Liver (tissue), 9 donors: ENCODE data around the gene CPNE4. TPM values are rescaled to one million over a fixed set of nuclear protein-coding genes. Genes with fewer than 3 reads are reported as not detected.

Experiments used
- DNase-seq: peaks from one replicate; pipeline ENCODE4 v3.0.0-alpha.2; 2017; ENCODE audit warnings: low spot score
- H3K27ac ChIP-seq, 2 donors: one replicate each; pipeline ENCODE4 v1.7.0; 2013; ENCODE audit warnings: inconsistent platforms in 2 of 2, low read length in 2 of 2, control low read depth in 1 of 2, low read depth in 1 of 2, mild to moderate bottlenecking in 1 of 2
- H3K27me3 ChIP-seq, 4 donors: one replicate each; pipeline versions ENCODE4 v1.6.1 to v1.7.0; 2013; ENCODE audit warnings: low read length in 3 of 4, inconsistent platforms in 1 of 4, mild to moderate bottlenecking in 1 of 4, moderate library complexity in 1 of 4; ENCODE audit not compliant: control insufficient read depth in 4 of 4, insufficient read depth in 4 of 4
- H3K36me3 ChIP-seq, 4 donors: one replicate each; pipeline versions ENCODE4 v1.6.1 to v1.7.0; 2013; ENCODE audit warnings: low read length in 3 of 4, mild to moderate bottlenecking in 3 of 4, low read depth in 1 of 4, moderate library complexity in 1 of 4; ENCODE audit not compliant: control insufficient read depth in 4 of 4, insufficient read depth in 3 of 4
- H3K4me1 ChIP-seq, 4 donors: one replicate each; pipeline versions ENCODE4 v1.6.1 to v1.7.0; 2013; ENCODE audit warnings: low read length in 3 of 4, mild to moderate bottlenecking in 3 of 4, moderate library complexity in 1 of 4; ENCODE audit not compliant: control insufficient read depth in 4 of 4, insufficient read depth in 4 of 4
- H3K4me3 ChIP-seq, 3 donors: one replicate each; pipeline versions ENCODE4 v1.6.1 to v1.7.0; 2013; ENCODE audit warnings: low read length in 3 of 3, control low read depth in 1 of 3, low read depth in 1 of 3, mild to moderate bottlenecking in 1 of 3
- H3K9ac ChIP-seq, 2 donors: one replicate each; pipeline ENCODE4 v1.7.0; 2013; ENCODE audit warnings: low read length in 2 of 2, mild to moderate bottlenecking in 2 of 2, moderate library complexity in 2 of 2, control low read depth in 1 of 2, low read depth in 1 of 2
- H3K9me3 ChIP-seq, 4 donors: one replicate each; pipeline versions ENCODE4 v1.6.1 to v1.7.0; 2013; ENCODE audit warnings: low read length in 3 of 4; ENCODE audit not compliant: control insufficient read depth in 4 of 4
- EGR1 ChIP-seq, 2 donors: IDR thresholded peaks; 2 replicates each; pipeline ENCODE4 v1.6.1; 2016 to 2018; ENCODE audit warnings: antibody characterized with exemption in 2 of 2, low read depth in 2 of 2
- FOXA1 ChIP-seq: IDR thresholded peaks from 2 replicates; pipeline ENCODE4 v1.6.1; 2016; ENCODE audit warnings: antibody characterized with exemption
- HNF4A ChIP-seq, 2 donors: conservative IDR thresholded peaks; 2 replicates each; pipeline ENCODE4 v1.6.1; 2016; ENCODE audit warnings: antibody characterized with exemption in 2 of 2, mild to moderate bottlenecking in 2 of 2
- HNF4G ChIP-seq: IDR thresholded peaks from 2 replicates; pipeline ENCODE4 v1.6.1; 2016; ENCODE audit warnings: antibody characterized with exemption
- RAD21 ChIP-seq, 2 donors: IDR thresholded peaks; 2 replicates each; pipeline ENCODE4 v1.6.1; 2016; ENCODE audit warnings: antibody characterized with exemption in 2 of 2, mild to moderate bottlenecking in 2 of 2
- RXRA ChIP-seq, 2 donors: IDR thresholded peaks; 2 replicates each; pipeline ENCODE4 v1.6.1; 2017 to 2018; ENCODE audit warnings: antibody characterized with exemption in 2 of 2, mild to moderate bottlenecking in 1 of 2
- ZBTB33 ChIP-seq: IDR thresholded peaks from 2 replicates; pipeline ENCODE4 v1.6.1; 2016; ENCODE audit warnings: antibody characterized with exemption
- WGBS: extraction: QIAGEN DNeasy Blood & Tissue Kit; methylation state at CpG from one replicate; pipeline ENCODE4 v1.1.7; 2013; 5-methylcytosine and 5-hydroxymethylcytosine counted together
- polyA plus RNA-seq, 2 donors: library from polyadenylated mRNA; stranded (reverse) in 1 of 2; unstranded in 1 of 2; fragments of 200-250 nt in 1 of 2; fragments of >200 nt in 1 of 2; fragmentation: Nextera tagmentation in 1 of 2; extraction: Ambion mirVana in 1 of 2; gene quantifications; one replicate each; pipeline versions ENCODE4 v1.2.1 to v1.2.3, GENCODE V29; 2013 to 2015
- total RNA-seq, 2 donors: library from RNA; depleted of rRNA; stranded (reverse); fragments of >200 nt; gene quantifications; one replicate each; pipeline ENCODE4 v1.2.3, GENCODE V29; 2014
- TF ChIP-seq, protein P1 (sequence below): IDR thresholded peaks from 2 replicates; pipeline ENCODE4 v1.6.1; 2016; ENCODE audit warnings: antibody characterized with exemption
- TF ChIP-seq, protein P2 (sequence below): IDR thresholded peaks from 2 replicates; pipeline ENCODE4 v1.6.1; 2016; ENCODE audit warnings: antibody characterized with exemption, mild to moderate bottlenecking
- donor health status: healthy.
- donor health status: healthy.
- donor health status: healthy.
- donor health status: healthy.
- donor health status: healthy.

The CPNE4 gene
- total and polyA plus RNA-seq, 4 donors: under 0.01 to 0.03 TPM; not detected in 2

DNA sequence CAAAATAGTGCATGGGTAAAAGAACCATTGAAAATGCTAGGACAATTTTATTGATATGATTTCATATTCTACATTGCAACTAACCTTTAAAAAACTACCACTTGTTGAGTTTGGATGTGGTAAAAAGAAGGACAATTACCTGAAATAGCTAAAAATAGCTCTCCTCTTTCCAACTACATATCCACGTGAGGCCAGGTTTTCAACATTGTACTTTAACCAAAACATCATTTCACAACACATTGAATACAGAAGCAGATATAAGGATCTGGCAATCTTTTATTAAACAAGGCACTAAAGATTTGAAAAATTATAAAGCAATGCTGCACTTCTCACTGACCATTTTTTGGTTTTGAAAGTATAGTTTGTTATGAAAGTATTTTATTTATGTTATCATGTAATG is 504.0 kb downstream of the CPNE4 start:
- no peak overlapping the region for H3K9ac ChIP-seq
- H3K27me3 ChIP-seq: peaks cover 0 to 2% (median 0%) of the 10 kb centered on the region in 4 donors
- DNase-seq: no peak
- no peak for TF ChIP-seq FOXA1
- TF ChIP-seq HNF4G: no peak
- peak; percentile 52 to 67 for TF ChIP-seq HNF4A (conservative IDR thresholded peaks at IDR 0.05)
- TF ChIP-seq, protein P1, sequence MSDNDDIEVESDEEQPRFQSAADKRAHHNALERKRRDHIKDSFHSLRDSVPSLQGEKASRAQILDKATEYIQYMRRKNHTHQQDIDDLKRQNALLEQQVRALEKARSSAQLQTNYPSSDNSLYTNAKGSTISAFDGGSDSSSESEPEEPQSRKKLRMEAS: peak; percentile 27
- no peak for TF ChIP-seq RXRA (IDR thresholded peaks at IDR 0.05)
- no peak for TF ChIP-seq EGR1 (IDR thresholded peaks at IDR 0.05; ENCODE audit: low read depth in 2 of 2)
- H3K36me3 ChIP-seq: no peaks in the 10 kb centered on the region
- H3K27ac ChIP-seq: no peak overlapping the region
- peaks cover 0 to 5% (median 0%) of the 10 kb centered on the region in 4 donors for H3K4me1 ChIP-seq
- H3K9me3 ChIP-seq: no peaks in the 10 kb centered on the region
- 32% methylated on average over 1 of the region's 1 CpG for WGBS
- no peak overlapping the region for H3K4me3 ChIP-seq

DNA sequence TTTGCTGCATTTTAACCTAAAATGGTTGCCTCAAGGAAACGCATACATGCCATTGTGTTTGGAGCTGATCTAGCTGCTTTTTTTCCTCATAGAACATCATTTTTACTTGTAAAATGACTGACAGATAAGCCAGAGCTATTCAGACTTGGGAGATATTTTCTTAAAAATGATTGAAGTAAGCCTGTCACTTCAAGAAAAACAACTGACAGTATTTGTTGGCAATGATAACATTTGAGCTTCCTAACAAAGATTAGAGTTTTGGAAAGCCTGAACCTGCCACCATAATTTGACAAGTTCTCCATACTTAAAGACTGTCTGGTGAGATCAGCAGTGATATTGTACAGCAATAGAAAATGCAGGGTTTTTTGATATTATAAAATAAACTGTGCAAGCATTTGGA is 504.4 kb downstream of the CPNE4 start:
- Histone ChIP-seq H3K4me3 (no peak overlapping the region), H3K4me1 (peaks cover 0 to 5% (median 0%) of the 10 kb centered on the region in 4 donors), H3K9ac (no peak overlapping the region), H3K27me3 (peaks cover 0 to 2% (median 0%) of the 10 kb centered on the region in 4 donors), H3K9me3 (no peaks in the 10 kb centered on the region), H3K27ac (no peak overlapping the region), H3K36me3 (no peaks in the 10 kb centered on the region)
- no peak for DNase-seq
- WGBS: 77% methylated on average over 1 of the region's 1 CpG
- TF ChIP-seq, protein P1: no peak
- no peak for TF ChIP-seq EGR1 (IDR thresholded peaks at IDR 0.05; ENCODE audit: low read depth in 2 of 2)

DNA sequence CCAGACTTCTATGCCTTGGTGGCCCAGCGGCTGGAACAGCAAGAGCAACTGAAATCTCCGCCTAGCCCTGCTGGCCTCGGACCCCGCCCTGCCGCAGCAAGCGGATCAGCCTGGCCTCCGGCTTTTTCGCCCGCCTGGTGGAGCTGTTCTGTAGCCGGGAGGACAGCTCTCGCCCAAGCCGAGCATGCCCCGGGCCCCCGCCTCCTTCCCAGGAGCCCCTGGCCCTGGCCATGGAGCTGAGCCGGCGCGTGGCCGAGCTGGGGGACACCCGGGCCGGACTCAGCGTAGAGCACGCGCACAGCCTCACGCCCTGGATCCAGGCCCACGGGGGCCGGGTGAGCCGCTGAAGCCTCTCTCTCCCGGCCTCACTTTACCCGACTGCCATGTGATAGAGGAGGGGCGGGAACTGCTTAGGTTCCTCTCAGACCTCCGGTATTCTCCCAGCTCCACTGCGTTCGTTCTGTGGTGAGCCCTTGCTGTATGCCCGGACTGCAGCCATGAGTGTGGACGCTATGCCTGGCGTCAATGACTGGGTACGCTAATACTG is 507.9 kb downstream of the CPNE4 start:
- H3K4me1 ChIP-seq: peaks cover 0 to 5% (median 0%) of the 10 kb centered on the region in 4 donors
- DNase-seq: peak; percentile 53
- TF ChIP-seq, protein P1: no peak
- TF ChIP-seq EGR1 (IDR thresholded peaks at IDR 0.05; ENCODE audit: low read depth in 2 of 2) (no peak), RAD21 (IDR thresholded peaks at IDR 0.05) (peak; percentile 13 to 36), ZBTB33 (no peak)
- TF ChIP-seq, protein P2, sequence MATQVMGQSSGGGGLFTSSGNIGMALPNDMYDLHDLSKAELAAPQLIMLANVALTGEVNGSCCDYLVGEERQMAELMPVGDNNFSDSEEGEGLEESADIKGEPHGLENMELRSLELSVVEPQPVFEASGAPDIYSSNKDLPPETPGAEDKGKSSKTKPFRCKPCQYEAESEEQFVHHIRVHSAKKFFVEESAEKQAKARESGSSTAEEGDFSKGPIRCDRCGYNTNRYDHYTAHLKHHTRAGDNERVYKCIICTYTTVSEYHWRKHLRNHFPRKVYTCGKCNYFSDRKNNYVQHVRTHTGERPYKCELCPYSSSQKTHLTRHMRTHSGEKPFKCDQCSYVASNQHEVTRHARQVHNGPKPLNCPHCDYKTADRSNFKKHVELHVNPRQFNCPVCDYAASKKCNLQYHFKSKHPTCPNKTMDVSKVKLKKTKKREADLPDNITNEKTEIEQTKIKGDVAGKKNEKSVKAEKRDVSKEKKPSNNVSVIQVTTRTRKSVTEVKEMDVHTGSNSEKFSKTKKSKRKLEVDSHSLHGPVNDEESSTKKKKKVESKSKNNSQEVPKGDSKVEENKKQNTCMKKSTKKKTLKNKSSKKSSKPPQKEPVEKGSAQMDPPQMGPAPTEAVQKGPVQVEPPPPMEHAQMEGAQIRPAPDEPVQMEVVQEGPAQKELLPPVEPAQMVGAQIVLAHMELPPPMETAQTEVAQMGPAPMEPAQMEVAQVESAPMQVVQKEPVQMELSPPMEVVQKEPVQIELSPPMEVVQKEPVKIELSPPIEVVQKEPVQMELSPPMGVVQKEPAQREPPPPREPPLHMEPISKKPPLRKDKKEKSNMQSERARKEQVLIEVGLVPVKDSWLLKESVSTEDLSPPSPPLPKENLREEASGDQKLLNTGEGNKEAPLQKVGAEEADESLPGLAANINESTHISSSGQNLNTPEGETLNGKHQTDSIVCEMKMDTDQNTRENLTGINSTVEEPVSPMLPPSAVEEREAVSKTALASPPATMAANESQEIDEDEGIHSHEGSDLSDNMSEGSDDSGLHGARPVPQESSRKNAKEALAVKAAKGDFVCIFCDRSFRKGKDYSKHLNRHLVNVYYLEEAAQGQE: no peak
- H3K27ac ChIP-seq: no peak overlapping the region
- WGBS: 17% methylated on average over 37 of the region's 37 CpGs
- H3K9ac ChIP-seq: no peak overlapping the region
- peaks cover 0 to 2% (median under 1%) of the 10 kb centered on the region in 4 donors for H3K27me3 ChIP-seq
- H3K36me3 ChIP-seq: no peaks in the 10 kb centered on the region
- H3K9me3 ChIP-seq: no peaks in the 10 kb centered on the region
- H3K4me3 ChIP-seq: no peak overlapping the region
